ENCODE measurements around the gene CSPG5.
A peak's percentile ranks its signal among the peaks of the same experiment; 100 is the strongest.

Gene CSPG5

DNA sequence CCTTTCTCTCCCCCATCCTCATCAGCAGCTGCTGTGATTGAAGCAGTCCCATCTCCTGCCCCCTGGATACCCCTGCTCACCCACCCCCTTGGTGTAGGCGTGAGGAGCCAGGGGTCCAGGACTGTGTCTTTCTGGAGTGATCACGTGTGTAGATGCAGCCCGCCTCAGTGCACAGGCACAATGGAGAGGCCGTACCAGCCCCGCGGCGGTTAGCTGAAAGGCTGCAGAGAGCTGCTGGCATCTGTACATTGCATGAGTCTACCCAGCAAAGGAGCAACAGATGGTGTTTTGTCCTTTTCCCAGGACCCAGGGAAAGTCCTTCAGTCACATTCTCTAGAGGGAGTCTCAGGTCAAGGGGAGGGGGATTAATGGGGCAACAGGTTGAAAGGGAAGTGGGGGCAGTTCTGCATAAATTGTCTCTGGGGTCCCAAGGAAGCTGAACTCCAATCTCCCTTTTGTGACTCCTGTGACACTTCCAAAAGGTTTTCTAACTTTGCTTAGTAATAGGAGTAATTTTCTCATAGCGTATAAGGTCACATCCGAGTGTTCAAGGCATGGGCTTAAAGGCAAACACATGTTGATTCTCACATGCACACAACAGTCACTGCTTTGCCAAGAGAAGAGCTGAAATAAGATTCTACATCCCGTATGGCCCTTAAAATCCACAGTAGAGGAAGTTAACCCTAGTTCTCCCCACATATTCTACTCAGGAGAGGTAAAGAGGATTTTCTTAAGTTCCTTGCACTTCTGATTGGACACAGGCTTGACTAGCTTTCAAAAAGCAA is 7.1 kb downstream of the CSPG5 start:
- H3K4me1 Mint-ChIP-seq: no peaks in the 10 kb centered on the region
- no peaks in the 10 kb centered on the region for H3K9me3 Mint-ChIP-seq
- no peak overlapping the region for H3K4me3 Mint-ChIP-seq
- DNase-seq: no peak
- peaks cover 61% of the 10 kb centered on the region for H3K27me3 Mint-ChIP-seq
- no peak for ATAC-seq
- no peak overlapping the region for H3K27ac Mint-ChIP-seq

DNA sequence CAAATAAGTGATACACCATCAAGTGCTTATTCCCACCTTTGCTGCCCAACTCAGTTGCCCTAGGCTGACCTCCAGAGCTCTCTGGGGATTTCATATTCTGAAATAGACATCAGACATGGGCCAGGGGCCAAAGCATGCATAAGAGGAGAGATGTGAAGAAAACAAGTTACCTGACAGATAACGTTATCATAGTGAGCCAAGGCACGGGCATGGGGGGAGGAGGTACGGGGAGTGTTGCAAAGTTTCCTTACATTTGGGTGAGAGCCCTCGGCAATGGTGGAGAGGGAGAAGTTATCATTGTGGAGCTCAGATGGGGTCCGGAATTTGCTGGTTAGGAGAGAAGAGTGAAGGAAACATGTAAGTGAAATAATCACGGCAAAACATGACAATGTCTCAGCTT is 9.8 kb downstream of the CSPG5 start:
- H3K27ac Mint-ChIP-seq: no peak overlapping the region
- ATAC-seq: no peak
- no peaks in the 10 kb centered on the region for H3K9me3 Mint-ChIP-seq
- H3K27me3 Mint-ChIP-seq: peaks cover 36% of the 10 kb centered on the region
- no peak overlapping the region for H3K4me3 Mint-ChIP-seq
- no peaks in the 10 kb centered on the region for H3K4me1 Mint-ChIP-seq
- DNase-seq: no peak

GRCh38 chr3:47567149-47567548 is 11.5 kb downstream of the CSPG5 start:
- H3K4me1 Mint-ChIP-seq: no peaks in the 10 kb centered on the region
- H3K4me3 Mint-ChIP-seq: no peak overlapping the region
- no peaks in the 10 kb centered on the region for H3K9me3 Mint-ChIP-seq
- DNase-seq (no peak), ATAC-seq (no peak)
- H3K27me3 Mint-ChIP-seq: peaks cover 18% of the 10 kb centered on the region
- H3K27ac Mint-ChIP-seq: peak overlapping the region in 1 of 2 donors; percentile 75

DNA sequence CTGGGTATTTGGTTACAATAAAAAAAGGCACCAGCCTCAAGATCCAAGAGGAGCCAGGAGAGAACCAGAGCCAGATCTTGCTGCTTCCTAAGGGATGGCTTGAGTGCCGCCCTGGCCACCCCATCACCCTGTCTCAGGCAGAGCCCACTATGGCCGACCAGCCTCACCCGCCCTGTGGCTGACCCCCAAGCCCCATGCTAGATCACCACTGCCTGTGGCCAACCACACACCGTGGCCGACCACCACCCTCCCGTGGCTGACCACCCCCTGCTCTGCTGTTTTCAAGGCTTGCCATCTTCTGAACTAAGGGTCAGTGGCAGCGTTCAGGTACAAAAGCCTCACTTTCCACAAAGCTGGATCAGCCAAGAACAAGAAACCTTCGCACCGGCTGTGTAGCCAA is 12.0 kb downstream of the CSPG5 start:
- no peak for ATAC-seq
- Mint-ChIP-seq H3K4me1 (no peaks in the 10 kb centered on the region), H3K27me3 (peaks cover 14% of the 10 kb centered on the region), H3K27ac (peak overlapping the region in 1 of 2 donors; percentile 27), H3K4me3 (no peak overlapping the region), H3K9me3 (no peaks in the 10 kb centered on the region)
- no peak for DNase-seq

- Mint-ChIP-seq H3K4me1 (no peaks in the 10 kb centered on the region), H3K4me3 (no peak overlapping the region), H3K27me3 (peaks cover 7% of the 10 kb centered on the region), H3K9me3 (no peaks in the 10 kb centered on the region), H3K27ac (no peak overlapping the region)
- no peak for ATAC-seq
- DNase-seq: no peak
These were observed 12.7 kb downstream of the CSPG5 start for GRCh38 chr3:47565734-47566550.

DNA sequence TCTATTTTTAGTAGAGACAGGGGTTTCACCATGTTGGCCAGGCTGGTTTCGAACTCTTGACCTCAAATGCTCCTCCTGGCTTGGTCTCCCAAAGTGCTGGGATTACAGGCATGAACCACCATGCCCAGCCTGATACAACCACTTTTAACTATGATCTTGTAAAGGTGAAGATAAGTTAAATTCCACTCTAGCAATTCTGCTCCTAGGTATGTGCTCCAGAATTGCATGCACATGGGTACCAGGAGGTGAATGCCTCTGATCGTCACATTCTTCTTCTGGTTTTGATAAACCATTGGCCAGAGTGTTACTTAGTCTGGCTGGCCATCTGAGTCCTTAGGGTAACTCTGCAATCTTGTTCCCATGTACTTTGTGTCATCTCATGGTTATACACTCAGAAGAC is 22.3 kb downstream of the CSPG5 start:
- Mint-ChIP-seq H3K27ac (no peak overlapping the region), H3K4me3 (no peak overlapping the region), H3K9me3 (no peaks in the 10 kb centered on the region), H3K4me1 (no peaks in the 10 kb centered on the region), H3K27me3 (peaks cover 32% of the 10 kb centered on the region)
- DNase-seq (no peak), ATAC-seq (no peak)

- ATAC-seq (no peak), DNase-seq (no peak)
- peaks cover 43% of the 10 kb centered on the region for H3K27me3 Mint-ChIP-seq
- H3K4me1 Mint-ChIP-seq: no peaks in the 10 kb centered on the region
- no peak overlapping the region for H3K27ac Mint-ChIP-seq
- H3K4me3 Mint-ChIP-seq: no peak overlapping the region
- H3K9me3 Mint-ChIP-seq: no peaks in the 10 kb centered on the region
These were observed 24.3 kb downstream of the CSPG5 start for GRCh38 chr3:47554335-47554734.

DNA sequence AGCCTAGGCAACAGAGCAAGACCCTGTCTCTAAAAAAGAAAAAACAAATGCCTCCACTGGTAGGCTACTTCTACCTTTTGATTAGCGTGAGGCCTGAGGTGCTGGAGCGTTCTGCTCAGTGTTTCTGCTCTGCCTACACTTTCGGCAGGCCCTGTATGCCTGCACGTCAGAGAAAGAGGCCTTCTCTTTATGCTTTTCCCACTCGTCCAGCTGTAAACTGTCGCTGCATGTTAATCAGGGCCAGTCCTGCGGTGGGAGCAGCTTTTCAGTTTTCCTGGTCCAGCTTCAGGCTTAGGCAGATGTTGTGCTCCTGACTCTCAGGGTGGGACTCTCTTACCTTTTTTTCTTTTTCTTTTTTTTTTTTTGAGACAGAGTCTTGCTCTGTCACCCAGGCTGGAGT is 25.3 kb downstream of the CSPG5 start:
- Mint-ChIP-seq H3K27ac (no peak overlapping the region), H3K9me3 (no peaks in the 10 kb centered on the region), H3K27me3 (peaks cover 43% of the 10 kb centered on the region), H3K4me3 (no peak overlapping the region), H3K4me1 (no peaks in the 10 kb centered on the region)
- DNase-seq (no peak), ATAC-seq (no peak)

DNA sequence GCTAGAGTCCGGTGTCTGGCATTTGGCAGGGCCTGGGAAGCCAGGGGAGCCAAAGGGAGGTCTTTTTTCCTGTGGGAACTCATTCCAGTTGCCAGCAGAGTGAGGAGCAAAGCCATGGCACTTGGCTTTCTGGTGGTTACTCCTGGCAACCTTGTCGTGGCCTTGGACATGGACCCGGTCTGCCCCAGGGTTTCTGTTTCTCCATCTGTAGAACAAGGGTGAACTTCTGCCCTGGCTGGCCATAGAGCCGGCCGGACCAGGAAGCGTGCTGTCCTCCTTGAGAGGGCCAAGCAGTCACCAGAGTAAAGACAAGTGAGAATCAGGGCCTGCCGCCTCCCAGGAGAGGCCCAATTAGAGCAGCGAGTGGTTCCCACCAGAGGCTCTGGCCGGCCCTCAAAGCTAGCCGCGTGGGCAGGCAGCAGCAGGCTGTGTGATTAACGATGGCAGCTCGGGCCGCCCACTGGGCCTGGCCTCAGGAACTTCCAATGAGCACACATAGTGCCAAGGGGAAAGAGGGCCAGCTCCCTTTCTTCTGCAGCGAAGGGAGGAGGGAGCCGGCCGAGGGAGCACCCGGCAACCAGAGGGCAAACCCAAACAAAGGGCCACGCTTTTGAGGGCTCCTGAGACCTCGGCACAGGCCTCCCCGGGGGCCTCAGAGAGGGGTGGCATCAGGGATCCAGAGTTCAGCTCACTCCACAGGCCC is 36.0 kb downstream of the CSPG5 start:
- no peak for ATAC-seq
- H3K4me3 Mint-ChIP-seq: no peak overlapping the region
- H3K4me1 Mint-ChIP-seq: peaks cover 7% of the 10 kb centered on the region
- no peak for DNase-seq
- H3K27ac Mint-ChIP-seq: no peak overlapping the region
- H3K27me3 Mint-ChIP-seq: peaks cover 2% of the 10 kb centered on the region
- no peaks in the 10 kb centered on the region for H3K9me3 Mint-ChIP-seq

- peaks cover 7% of the 10 kb centered on the region for H3K4me1 Mint-ChIP-seq
These were observed 37.0 kb downstream of the CSPG5 start for GRCh38 chr3:47541583-47542108.

DNA sequence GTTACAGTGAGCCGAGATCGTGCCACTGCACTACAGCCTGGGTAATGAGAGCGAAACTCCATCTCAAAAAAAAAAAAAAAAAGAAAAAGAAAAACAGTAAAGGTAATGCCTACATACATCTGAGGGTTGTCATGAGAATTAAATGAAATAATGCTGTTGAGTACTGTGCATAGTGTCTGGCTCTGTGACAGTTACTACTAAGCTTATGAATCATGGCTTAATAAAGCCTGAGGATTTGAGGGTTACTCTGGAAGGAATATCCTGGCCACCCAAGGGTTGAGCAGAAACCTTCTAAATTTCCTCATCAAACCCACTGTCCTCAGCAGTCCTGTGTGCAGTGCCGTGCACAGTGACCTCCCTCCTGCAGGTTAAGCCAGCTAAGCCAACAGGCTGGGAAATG is 38.4 kb downstream of the CSPG5 start:
- H3K27ac Mint-ChIP-seq: no peak overlapping the region
- peaks cover 7% of the 10 kb centered on the region for H3K4me1 Mint-ChIP-seq
- H3K9me3 Mint-ChIP-seq: no peaks in the 10 kb centered on the region
- ATAC-seq (no peak), DNase-seq (no peak)
- H3K4me3 Mint-ChIP-seq: no peak overlapping the region
- peaks cover 5% of the 10 kb centered on the region for H3K27me3 Mint-ChIP-seq

More at GRCh38 chr3:47541583-47542108, 37.0 kb downstream of the CSPG5 start:
- ATAC-seq (no peak), DNase-seq (no peak)
- Mint-ChIP-seq H3K27me3 (peaks cover 5% of the 10 kb centered on the region), H3K27ac (peak overlapping the region in 1 of 2 donors; percentile 2), H3K9me3 (no peaks in the 10 kb centered on the region), H3K4me3 (no peak overlapping the region)

DNA sequence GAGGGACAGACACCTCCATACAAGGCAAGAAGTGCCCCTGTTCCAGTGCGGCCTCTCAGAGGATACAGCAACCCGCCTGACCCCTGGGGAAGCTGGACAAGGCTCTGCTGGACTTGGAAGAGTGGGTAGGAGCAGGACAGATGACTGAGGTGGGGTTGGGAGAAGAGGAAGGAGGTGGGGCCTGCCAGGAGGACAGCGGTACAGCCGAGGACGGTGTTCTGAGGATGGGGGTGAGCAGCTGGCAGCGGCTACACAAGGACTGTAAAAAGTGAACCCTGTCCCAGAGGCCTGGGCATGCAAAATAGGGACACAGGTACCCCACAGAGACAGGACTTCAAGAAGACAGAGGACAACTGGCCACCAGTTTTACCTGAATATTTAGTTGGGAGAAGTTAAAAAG is 41.7 kb downstream of the CSPG5 start:
- no peak for ATAC-seq
- H3K27me3 Mint-ChIP-seq: peaks cover 5% of the 10 kb centered on the region
- H3K4me3 Mint-ChIP-seq: no peak overlapping the region
- H3K9me3 Mint-ChIP-seq: no peaks in the 10 kb centered on the region
- H3K4me1 Mint-ChIP-seq: peaks cover 6% of the 10 kb centered on the region
- no peak for DNase-seq
- no peak overlapping the region for H3K27ac Mint-ChIP-seq

DNA sequence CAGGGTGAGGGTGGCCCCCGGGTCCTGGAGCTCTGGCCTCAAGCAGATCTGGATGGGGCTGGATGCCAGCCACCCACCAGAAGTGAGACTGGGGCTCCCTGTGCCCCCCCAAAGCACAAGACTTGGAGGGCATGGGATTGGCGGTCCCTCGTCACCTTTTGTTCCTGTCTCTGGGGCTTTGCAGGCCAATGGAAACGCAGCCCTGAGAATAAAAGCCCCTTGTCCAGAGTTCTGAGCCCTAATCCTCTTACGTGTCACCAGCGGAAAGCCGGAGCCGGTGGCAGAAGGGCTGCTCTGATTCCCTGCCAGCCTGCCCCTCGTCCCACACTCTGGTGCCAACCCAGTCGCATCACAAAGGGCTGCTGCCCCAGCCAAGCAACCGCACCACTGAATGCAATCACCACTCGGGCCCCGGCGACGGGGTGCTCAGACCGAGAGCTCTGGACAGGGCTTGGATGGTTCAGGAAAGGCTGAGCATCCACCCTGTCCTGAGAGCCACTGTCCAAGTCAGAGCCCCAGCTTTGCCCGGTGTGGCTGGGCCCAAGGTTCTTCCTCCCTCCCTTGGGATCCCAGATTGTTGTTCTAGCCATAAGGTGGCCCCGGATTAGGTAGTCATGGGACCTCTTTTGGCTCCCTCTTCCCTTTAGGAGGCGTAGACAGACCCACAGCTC is 42.3 kb downstream of the CSPG5 start:
- Mint-ChIP-seq H3K4me3 (no peak overlapping the region), H3K27ac (no peak overlapping the region), H3K27me3 (peaks cover 5% of the 10 kb centered on the region), H3K4me1 (peaks cover under 1% of the 10 kb centered on the region), H3K9me3 (no peaks in the 10 kb centered on the region)
- DNase-seq (no peak), ATAC-seq (no peak)

- Mint-ChIP-seq H3K4me3 (no peak overlapping the region), H3K4me1 (no peaks in the 10 kb centered on the region), H3K27ac (no peak overlapping the region), H3K27me3 (peaks cover 5% of the 10 kb centered on the region), H3K9me3 (no peaks in the 10 kb centered on the region)
- ATAC-seq: no peak
- no peak for DNase-seq
These were observed 44.6 kb downstream of the CSPG5 start for GRCh38 chr3:47533996-47534454.

GRCh38 chr3:47533481-47533880 is 45.2 kb downstream of the CSPG5 start:
- no peak for ATAC-seq
- no peak overlapping the region for H3K27ac Mint-ChIP-seq
- no peaks in the 10 kb centered on the region for H3K4me1 Mint-ChIP-seq
- no peaks in the 10 kb centered on the region for H3K9me3 Mint-ChIP-seq
- DNase-seq: no peak
- no peak overlapping the region for H3K4me3 Mint-ChIP-seq
- H3K27me3 Mint-ChIP-seq: peaks cover 5% of the 10 kb centered on the region
